ENCODE data around the gene SLC22A6.

SLC22A6 gene

GRCh38 chr11:62984451-62984991 lies at the start of gene SLC22A6:
SLC22A6 (minus strand) TSS chr11:62984967; CDS start chr11:62984690, 277 bp downstream.
- no peak for DNase-seq (ENCODE audit: low read depth, low spot score)

- DNase-seq (ENCODE audit: low read depth, low spot score) = no peak
Observed at GRCh38 chr11:63032457-63032856, 47.7 kb upstream of the SLC22A6 start.

DNA sequence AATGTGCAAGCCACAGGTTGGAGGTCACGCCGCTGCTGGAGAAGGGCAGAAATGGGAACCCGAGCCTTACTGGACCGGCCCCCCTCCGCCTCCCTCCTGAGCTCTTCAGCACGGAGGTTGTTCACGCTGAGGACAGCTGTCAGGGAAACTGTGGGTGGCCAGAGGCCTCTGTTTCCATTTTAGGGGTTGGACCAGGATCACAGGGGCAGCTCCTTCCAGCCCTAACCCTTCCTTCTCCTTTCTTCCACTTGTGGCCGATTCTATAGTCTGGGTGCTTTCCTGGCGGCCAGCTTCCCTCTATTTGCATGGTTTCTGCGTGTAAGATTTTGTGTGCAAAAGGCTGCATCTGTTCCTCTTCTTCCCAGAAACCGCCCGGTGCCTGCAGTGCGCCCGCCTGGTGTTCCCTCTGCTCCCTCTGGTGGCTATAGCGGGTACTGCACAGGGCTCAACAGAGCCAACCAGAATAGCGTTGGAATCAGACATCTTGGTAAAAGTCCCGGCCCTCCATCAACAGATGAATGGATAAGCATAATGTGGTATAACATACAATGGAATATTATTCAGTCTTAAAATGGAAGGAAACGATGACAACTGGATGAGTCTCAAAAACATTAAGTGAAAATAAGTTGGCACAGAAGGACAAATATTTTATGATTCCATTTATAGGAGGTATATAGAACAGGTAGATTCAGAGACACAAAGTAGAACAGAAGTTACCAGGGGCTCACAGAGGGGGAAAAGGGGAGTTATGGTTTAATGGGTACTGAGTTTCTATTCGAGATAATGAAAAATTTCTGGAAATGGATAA lies 39.3 kb upstream of the SLC22A6 start:
- peak; percentile 70 for DNase-seq (ENCODE audit: low read depth, low spot score)

DNA sequence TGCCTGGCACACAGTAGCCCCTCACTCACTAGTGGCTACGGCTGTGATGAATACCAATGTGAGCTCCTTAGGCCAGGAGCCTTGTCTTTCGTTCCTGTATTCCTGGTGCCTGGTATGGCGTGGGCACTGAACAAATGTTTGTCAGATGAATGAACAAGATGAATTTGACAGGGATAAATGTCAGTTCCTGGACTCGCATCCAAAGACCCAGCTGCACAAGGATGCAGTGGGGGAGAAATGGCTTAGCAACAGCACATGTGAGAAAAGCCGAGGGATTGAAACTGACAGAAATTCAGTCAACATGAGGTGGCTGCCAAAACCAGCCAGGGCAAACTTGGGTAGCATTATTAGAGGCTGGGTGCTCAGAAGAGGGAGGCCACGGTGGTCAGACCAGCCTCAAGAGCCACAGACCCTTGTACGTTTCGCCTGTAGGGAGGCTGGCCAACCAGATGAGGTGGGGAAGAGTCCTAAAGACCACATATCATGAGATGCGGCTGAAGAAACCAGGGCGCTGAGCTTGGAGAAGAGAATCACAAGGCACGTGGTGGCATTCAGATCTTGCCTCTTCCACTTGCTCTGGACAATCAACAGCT lies 38.6 kb upstream of the SLC22A6 start:
- no peak for DNase-seq (ENCODE audit: low read depth, low spot score)

DNA sequence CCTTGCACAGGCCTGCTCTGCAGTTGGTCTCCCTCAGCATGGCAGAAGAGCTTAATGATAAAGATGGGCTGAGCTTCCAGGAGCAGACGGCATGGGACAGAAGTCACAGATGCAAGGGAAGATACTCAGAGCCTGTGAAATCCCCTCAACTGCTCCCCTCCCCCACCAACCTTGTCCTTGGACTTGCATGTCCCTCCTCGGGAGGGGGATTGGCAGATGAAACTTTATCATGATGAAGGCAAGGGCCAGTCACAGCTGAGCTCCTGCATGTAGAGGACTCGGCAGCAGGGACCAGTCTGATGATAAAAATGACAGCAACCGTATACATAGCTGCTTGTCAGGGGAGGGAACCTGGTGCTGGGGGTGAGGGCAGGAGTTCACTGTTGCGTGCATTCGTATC lies 37.7 kb upstream of the SLC22A6 start:
- DNase-seq (ENCODE audit: low read depth, low spot score) = no peak

DNA sequence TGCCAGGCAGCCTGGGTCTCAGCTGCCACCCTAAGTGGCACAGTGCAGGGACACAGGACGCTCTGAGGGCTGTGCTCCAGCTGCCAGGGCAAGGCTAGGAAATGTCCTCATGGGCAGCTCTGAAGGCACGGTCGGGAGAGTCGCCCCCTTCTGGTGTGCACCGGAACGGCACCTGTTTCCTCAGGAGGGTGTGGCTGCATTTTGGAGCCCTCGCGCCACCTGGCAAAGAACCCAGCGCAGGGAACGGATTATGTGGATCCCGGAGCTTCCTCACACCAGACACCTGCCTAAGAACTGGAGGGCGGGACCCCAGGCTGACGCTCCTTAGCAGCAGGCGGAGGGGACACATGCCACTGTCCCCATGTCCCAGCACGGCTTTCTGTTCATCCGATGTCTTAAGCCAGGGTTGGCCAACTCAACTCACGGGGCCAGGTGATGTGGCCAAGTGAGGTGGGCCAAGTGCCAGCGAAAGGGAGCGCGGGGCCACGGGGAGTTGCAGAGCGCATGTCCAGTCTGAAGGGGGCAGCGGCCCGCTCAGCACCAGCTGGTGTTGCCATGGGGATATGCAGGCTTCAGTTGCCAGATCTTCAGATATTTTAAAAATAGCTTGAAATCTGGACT lies 36.0 kb upstream of the SLC22A6 start:
- DNase-seq (ENCODE audit: low read depth, low spot score) = no peak

DNA sequence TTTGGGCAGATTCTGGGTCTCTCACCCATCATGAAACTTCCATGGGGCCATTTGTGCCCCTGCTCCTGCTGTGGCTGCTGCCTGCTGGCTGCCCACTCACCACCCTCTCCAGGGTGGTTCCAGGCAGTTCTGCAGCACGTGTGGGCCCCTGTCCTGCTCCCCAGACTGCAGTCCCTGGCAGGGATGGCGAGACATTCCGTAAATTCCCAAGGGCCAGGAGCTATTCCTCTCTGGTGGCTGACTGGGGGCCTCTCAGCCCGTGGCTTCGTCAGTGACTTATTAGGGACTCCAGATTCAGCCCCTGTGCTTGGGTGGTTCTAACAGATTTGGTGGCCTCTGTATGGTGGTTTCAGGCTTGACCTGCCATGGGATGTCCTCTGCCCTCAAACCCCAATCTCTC lies 34.7 kb upstream of the SLC22A6 start:
- DNase-seq (ENCODE audit: low read depth, low spot score) = no peak

DNA sequence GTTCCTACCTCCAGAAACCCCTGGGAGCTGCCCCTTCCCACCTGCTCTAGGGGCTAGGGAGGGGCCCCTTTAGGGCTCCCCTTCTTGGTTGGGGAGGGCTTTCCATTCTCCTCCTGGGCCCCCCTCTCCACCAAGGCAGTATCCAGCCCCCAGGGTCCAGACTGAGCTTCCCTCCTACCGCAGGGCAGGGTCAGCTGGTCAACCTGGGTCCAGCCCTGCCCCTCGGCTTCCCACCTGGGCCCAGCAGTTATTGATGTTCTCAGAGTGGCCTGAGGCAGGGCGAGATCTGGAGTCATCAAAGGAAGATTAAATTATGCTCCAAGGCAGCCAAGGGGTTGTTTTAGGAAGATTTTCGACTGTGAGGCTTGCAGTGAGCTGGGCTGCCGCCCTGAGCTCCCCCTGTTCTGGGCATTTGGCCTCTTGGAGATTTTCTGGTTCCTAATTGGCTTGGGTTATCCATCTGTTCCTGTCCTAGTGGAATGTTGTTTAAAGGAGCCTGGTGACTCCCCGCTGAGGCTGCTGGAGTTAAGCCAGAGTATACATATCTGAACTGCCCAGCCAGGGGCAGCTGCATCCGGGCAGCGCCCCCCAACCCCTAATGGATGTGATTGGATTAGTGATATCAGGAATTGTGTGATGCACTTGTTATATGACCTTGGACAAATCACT lies 32.7 kb upstream of the SLC22A6 start:
- DNase-seq (ENCODE audit: low read depth, low spot score) = no peak

DNA sequence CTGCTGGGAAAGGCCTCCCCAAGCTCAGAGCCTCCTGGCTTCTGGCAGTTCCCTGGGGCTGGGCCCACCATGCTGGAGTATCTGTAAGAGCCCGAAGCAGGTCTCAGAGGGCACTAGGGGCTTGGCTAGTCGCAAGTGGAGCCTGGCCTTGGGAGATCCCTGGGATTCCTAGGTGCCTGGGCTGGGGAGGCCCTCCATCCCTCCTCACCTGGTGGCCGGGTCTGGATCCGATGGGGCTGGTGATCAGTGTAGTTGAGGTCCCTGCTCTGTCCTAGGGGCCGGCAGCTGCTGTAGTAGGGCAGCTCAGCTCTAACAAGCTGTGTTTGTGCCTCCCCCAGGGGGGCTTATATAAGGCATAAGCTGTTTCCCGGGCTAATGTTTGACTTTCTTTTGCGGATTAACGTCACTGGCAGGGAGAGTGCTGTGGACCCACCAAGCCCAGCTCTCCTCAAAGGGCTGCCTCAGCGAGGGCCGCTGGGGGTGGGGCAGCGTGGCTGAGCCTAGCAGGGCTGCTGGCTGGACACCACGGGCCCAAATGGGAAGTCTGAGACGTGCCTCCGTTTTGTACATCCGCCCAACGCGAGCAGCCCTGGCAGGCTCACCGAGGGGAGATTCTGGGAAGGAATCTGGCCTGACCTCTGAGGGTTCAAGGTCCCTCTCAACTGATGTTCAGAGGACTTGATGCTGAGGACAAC lies 30.9 kb upstream of the SLC22A6 start, which contains the start of gene SLC22A8:
SLC22A8 (minus strand) TSS at position 321 of the 695 bp plus-strand sequence. CDS start 883 bp downstream, outside the sequence.
- no peak for DNase-seq (ENCODE audit: low read depth, low spot score)

- DNase-seq (ENCODE audit: low read depth, low spot score) = no peak
Observed at GRCh38 chr11:63014408-63015055, 29.8 kb upstream of the SLC22A6 start.

DNA sequence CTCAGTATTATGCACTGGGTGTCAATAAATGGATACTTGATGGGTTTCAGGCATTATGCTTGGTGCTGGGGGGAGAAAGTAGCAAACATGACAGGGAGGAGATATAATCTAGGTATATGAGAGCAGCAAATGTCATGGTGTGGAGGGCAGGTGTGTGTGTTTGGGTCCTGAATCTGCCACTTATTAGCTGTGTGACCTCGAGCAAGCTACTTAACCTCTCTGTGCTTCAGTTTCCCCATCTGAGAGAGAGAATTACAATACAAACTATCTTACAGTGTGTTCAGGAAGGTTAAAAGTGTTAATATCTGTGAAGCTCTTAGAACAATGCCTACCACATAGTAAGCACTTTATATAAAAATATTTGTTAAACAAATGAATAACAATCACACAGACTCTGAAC lies 28.1 kb upstream of the SLC22A6 start:
- no peak for DNase-seq (ENCODE audit: low read depth, low spot score)

DNA sequence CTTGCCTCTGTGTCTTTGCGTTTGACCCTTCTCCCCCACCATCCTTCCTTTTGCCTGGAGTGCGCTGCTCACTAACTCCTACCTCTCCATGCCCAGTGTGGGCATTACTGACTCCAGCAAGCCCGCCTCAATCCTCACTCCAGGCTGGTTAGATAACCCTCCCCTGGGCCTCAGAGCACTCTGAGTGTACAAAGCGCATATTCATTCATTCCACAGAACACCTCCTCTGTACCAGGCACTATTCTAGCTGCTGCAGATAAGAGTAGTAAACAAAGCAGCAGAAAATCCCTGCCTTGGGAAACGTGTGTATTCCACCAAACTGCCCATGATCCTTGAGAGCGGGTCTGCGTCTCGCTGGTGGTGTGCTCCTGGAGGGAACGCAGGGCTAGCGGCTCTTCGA lies 27.7 kb upstream of the SLC22A6 start:
- DNase-seq (ENCODE audit: low read depth, low spot score) = no peak

- no peak for DNase-seq (ENCODE audit: low read depth, low spot score)
Observed at GRCh38 chr11:63010934-63011439, 26.2 kb upstream of the SLC22A6 start.

DNA sequence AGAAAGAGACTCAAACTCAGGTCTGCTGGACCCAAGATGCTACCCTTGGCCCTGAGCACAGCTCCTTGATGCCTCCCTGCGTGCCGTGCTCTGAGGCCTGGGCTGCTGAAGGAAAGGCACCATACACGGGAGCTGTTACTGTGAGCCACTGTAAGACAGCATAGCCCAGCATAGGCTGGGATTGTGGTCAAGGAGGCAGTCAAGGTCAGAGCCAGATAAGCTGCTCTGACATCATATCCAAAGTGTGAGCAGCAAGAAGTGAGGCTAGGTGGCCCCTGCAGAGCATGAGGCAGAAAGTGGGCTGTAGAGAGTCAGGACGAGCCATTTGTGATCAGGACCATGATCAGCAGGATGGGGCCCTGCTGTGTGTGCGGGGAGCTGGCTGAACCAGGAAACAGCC lies 23.2 kb upstream of the SLC22A6 start:
- DNase-seq (ENCODE audit: low read depth, low spot score) = no peak

GRCh38 chr11:63001456-63001855 lies 16.7 kb upstream of the SLC22A6 start:
- DNase-seq (ENCODE audit: low read depth, low spot score) = no peak

DNA sequence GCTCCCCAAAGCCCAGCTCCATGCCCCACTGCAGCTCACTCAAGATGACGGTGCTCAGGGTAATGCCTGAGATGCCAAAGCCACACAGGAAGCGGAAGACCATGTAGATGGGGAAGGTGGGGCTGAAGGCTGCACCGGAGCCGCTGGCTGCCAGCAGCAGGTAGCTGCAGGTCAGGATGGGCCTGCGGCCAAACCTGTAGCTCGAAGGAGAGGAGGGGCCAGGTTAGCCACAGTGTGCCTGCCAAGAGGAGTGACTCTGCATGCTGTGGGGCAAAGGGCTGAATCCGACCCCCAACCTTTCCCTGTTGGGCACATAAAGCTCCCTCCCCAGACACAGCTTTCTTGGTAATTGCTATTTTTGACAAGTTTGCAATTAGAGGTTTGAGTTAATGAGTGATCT lies 14.9 kb upstream of the SLC22A6 start:
- no peak for DNase-seq (ENCODE audit: low read depth, low spot score)

GRCh38 chr11:62999156-62999555 lies 14.4 kb upstream of the SLC22A6 start:
- no peak for DNase-seq (ENCODE audit: low read depth, low spot score)

DNA sequence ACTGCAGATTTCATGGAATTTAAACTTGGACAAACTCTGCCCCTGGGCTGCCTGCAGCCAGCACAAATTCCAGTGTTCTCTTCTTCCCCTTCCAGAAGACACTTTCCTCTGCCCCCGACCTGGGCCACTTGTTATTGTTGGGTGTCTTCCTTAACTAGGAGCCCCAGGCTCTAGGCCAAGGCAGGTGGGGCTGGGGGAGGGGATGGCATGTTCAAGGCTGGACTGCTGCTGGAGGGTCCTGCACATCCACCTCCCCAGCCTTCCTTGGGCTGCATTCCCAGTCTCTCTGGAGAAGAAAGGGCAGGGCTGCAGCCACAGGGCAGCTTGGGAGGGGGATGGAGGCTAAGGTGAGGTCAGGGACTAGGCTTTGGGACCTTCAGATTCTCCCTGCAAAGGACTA lies 11.5 kb upstream of the SLC22A6 start:
- DNase-seq (ENCODE audit: low read depth, low spot score) = no peak

- DNase-seq (ENCODE audit: low read depth, low spot score) = no peak
Observed at GRCh38 chr11:62994775-62995174, 10.0 kb upstream of the SLC22A6 start.

DNA sequence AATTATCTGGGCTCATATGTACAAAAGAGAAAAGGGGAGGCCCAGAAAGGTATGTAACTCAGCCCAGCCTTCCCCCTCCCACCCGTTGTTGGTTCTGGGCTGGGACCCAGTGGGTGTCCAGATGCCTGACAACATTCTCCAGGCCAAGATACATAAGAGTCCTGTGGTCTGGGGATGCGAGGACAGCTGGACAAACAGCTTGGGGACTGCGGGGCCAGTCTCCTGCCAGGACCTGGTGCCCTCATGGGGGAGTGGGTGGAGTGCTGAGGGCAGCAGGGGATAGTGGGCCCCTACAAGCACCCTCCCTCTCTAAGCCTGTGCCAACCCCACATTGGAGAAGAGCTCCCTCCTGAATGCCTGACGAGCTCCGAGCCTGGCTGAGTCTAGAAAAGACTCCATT lies 3.5 kb upstream of the SLC22A6 start:
- no peak for DNase-seq (ENCODE audit: low read depth, low spot score)

Measured in activated CD4-positive, CD25-positive, alpha-beta regulatory T cell treated with anti-CD3 and anti-CD28 coated beads, Interleukin-2, amount 50 U/mL, for 16 hours (primary cell).